Stomach (tissue), 9 donors: ENCODE results near the gene ATAD1. TPM values are rescaled to one million over a fixed set of nuclear protein-coding genes. Genes with fewer than 3 reads are reported as not detected.
"Not testable (repeated sequence)": the region's sequence is repeated elsewhere in the genome, so short reads cannot be mapped to it uniquely, and the experiment has no call there.

Source experiments
- DNase-seq, 2 donors: peaks; one replicate each; pipeline versions ENCODE4 v3.0.0 to v3.0.0-alpha.2; 2013 to 2019
- H3K27ac ChIP-seq, 5 donors: fragments of 200-600 bp in 4 of 5; sonication (generic) in 4 of 5; one replicate each; pipeline ENCODE4 v1.5.1; 2013 to 2019; ENCODE audit warnings: mild to moderate bottlenecking in 1 of 5, moderate library complexity in 1 of 5
- H3K27me3 ChIP-seq, 3 donors: fragments of 200-600 bp; sonication (generic); one replicate each; pipeline ENCODE4 v1.5.1; 2017 to 2019; ENCODE audit warnings: mixed run types in 1 of 3
- H3K36me3 ChIP-seq, 4 donors: fragments of 200-600 bp; sonication (generic); 1 replicate in 3 of 4; 2 replicates in 1 of 4; pipeline ENCODE4 v1.5.1; 2016 to 2019
- H3K4me1 ChIP-seq, 4 donors: fragments of 200-600 bp; sonication (generic); one replicate each; pipeline ENCODE4 v1.5.1; 2016 to 2019
- H3K4me3 ChIP-seq, 4 donors: fragments of 200-600 bp; sonication (generic) in 3 of 4; one replicate each; pipeline ENCODE4 v1.5.1; 2016 to 2019; ENCODE audit warnings: mild to moderate bottlenecking in 1 of 4
- H3K9me3 ChIP-seq, 4 donors: fragments of 200-600 bp; sonication (generic); one replicate each; pipeline ENCODE4 v1.5.1; 2016 to 2019
- CTCF ChIP-seq, 7 experiments: fragments of 450-650 bp in 4 of 7; fragments of 200-600 bp in 3 of 7; sonication (generic) in 3 of 7; IDR thresholded peaks; one replicate each; pipeline ENCODE4 v1.5.1; 2016 to 2019; ENCODE audit warnings: antibody characterized with exemption in 7 of 7, control low read depth in 2 of 7, mild to moderate bottlenecking in 1 of 7
- EP300 ChIP-seq: sonication (generic); formaldehyde crosslinking; IDR thresholded peaks from one replicate; pipeline ENCODE4 v1.6.1; 2017; ENCODE audit warnings: antibody characterized with exemption
- POLR2A ChIP-seq, 4 donors: fragments of 450-650 bp; IDR thresholded peaks; one replicate each; pipeline ENCODE4 v1.6.1; 2016; ENCODE audit warnings: antibody characterized with exemption in 4 of 4, control low read depth in 2 of 4, mild to moderate bottlenecking in 1 of 4, moderate library complexity in 1 of 4
- POLR2AphosphoS5 ChIP-seq, 3 donors: sonication (generic); formaldehyde crosslinking; IDR thresholded peaks; one replicate each; pipeline ENCODE4 v1.6.1; 2016; ENCODE audit warnings: antibody characterized with exemption in 3 of 3
- WGBS, 5 donors: extraction: QIAGEN DNeasy Blood & Tissue Kit in 3 of 5; methylation state at CpG; one replicate each; pipeline versions ENCODE4 v1.1.5 to v1.1.7; 2013 to 2018; 5-methylcytosine and 5-hydroxymethylcytosine counted together
- intact Hi-C: fragments of 100-400 bp; cut with DNase I; formaldehyde crosslinking; loops from one replicate; pipeline ENCODE4 v1.15.1; 2023; ENCODE audit warnings: low total_unique reads
- polyA plus RNA-seq, 3 donors: library from polyadenylated mRNA; stranded (reverse); fragments of 200-250 nt; gene quantifications; one replicate each; pipeline ENCODE4 v1.2.3, GENCODE V29; 2013
- total RNA-seq, 5 donors: library from RNA; depleted of rRNA; stranded (reverse); fragments of >200 nt; gene quantifications; one replicate each; pipeline versions ENCODE4 v1.1.0 to v1.2.3, GENCODE V29; 2014 to 2016
- donor health status: healthy with polysubstance abuse.
- donor health status: Bipolar disorder and iron deficiency.
- donor health status: healthy.

Gene ATAD1
- total and polyA plus RNA-seq, 8 donors = 7.0 to 61.7 (median 13.8) TPM

DNA sequence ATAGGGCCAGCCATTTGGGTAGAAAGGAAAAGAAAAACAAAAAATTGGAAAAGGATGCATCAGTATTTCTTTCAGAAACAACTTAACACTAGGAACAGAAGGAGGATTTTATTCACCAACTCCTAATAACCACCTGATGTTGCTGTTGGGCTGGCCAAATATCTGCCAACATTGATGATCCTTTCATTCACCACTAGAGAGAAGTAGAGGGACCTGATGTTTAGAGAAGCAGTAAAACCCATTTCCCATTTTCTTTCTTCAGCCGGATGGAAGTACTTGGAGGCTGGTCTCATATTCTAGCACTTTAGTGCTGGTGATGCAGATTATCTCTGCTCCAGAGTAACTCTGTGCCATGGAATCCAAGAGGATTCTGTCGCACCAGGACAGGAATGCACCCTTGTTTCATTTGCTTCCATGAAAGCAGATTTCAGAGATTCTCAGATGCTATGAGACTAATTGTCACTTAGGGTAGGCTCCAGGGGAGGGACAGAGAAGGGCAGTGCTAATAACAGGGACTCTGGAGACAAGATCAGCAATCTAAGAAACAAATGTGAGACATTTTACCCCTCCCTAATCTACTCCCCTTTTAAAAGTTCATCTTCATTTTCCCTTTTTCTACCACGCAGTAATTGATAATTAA, 42.2 kb upstream of the ATAD1 start:
- Histone ChIP-seq H3K9me3 (no peaks in the 10 kb centered on the region), H3K4me1 (peaks cover 7 to 19% (median 16%) of the 10 kb centered on the region in 4 donors), H3K27ac (peak overlapping the region in 3 of 5 donors; percentile 97 to 99 (median 98)), H3K27me3 (no peaks in the 10 kb centered on the region), H3K4me3 (no peak overlapping the region), H3K36me3 (no peaks in the 10 kb centered on the region)
- intact Hi-C loops = loop anchor here (10.0 kb wide), 1 partner anchor 255 kb away; no protein-coding TSS in a partner anchor
- TF ChIP-seq POLR2A (IDR thresholded peaks at IDR 0.05) = no peak
- peak in 2 of 7 experiments; percentile 28 to 41 for TF ChIP-seq CTCF (IDR thresholded peaks at IDR 0.05)
- WGBS, 5 donors = 39 to 60% (median 52%) methylated on average over 3 of the region's 3 CpGs
- peak in 1 of 2 donors; percentile 76 for DNase-seq

DNA sequence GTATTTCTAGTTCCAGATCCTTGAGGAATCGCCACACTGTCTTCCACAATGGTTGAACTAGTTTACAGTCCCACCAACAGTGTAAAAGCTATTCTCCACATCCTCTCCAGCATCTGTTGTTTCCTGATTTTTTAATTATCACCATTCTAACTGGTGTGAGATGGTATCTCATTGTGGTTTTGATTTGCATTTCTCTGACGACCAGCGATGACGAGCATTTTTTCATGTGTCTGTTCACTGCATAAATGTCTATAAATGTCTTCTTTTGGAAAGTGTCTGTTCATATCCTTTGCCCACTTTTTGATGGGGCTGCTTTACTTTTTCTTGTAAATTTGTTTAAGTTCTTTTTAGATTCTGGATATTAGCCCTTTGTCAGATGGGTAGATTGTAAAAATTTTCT, 37.6 kb upstream of the ATAD1 start:
- intact Hi-C loops, H3K27ac ChIP-seq, H3K9me3 ChIP-seq, DNase-seq, H3K4me3 ChIP-seq, H3K36me3 ChIP-seq, H3K27me3 ChIP-seq: not testable (repeated sequence)
- WGBS, 5 donors = 86 to 91% (median 87%) methylated on average over 4 of the region's 4 CpGs
- H3K4me1 ChIP-seq = peaks cover 1 to 15% (median 10%) of the 10 kb centered on the region in 4 donors

DNA sequence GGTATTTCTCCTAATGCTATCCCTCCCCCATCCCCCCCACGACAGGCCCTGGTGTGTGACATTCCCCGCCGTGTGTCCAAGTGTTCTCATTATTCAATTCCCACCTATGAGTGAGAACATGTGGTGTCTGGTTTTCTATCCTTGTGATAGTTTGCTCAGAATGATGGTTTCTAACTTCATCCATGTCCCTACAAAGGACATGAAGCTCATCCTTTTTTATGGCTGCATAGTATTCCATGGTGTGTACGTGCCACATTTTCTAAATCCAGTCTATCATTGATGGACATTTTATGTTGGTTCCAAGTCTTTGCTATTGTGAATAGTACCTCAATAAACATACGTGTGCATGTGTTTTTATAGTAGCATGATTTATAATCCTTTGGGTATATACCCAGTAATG, 37.2 kb upstream of the ATAD1 start:
- peaks cover 0 to 15% (median 7%) of the 10 kb centered on the region in 4 donors for H3K4me1 ChIP-seq
- H3K4me3 ChIP-seq, DNase-seq, H3K9me3 ChIP-seq, H3K36me3 ChIP-seq, H3K27ac ChIP-seq, intact Hi-C loops, H3K27me3 ChIP-seq: not testable (repeated sequence)
- WGBS, 5 donors = 92 to 97% (median 95%) methylated on average over 5 of the region's 5 CpGs

- H3K4me1 ChIP-seq = peaks cover 0 to 11% (median 4%) of the 10 kb centered on the region in 4 donors
- no peak for TF ChIP-seq POLR2AphosphoS5 (IDR thresholded peaks at IDR 0.05)
- TF ChIP-seq CTCF (IDR thresholded peaks at IDR 0.05) = no peak
- no peak for TF ChIP-seq POLR2A (IDR thresholded peaks at IDR 0.05)
- no peak for TF ChIP-seq EP300
- no peaks in the 10 kb centered on the region for H3K36me3 ChIP-seq
- H3K9me3 ChIP-seq = no peaks in the 10 kb centered on the region
- WGBS, 5 donors = 79 to 100% (median 93%) methylated on average over 1 of the region's 1 CpG
- intact Hi-C loops = no loop called here
- H3K27ac ChIP-seq = no peak overlapping the region
- H3K4me3 ChIP-seq = no peak overlapping the region
- DNase-seq = no peak
- H3K27me3 ChIP-seq = no peaks in the 10 kb centered on the region
These were observed 34.1 kb upstream of the ATAD1 start for GRCh38 chr10:87852089-87852488.

DNA sequence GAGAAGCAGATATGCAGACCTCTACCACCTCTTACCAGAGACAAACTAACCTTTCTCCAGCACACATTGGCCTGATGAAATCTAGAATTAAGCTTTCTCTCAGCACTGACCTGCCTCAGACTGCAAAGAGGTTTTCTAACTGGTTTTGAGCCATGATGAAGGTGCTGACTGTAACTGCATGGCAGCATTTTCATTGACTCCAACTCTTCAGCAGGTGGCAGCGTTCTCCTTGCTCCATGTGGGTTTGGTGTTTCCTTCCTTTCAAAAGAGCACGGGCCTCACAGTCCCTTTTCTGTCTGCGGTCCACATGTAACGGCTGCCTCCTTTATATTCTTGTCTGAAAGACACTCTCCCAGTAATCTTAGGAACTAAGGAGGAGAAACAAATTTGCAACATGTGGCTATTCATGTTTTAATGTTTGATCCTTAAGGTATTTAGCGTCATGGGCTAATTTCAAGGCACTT, 32.7 kb upstream of the ATAD1 start:
- TF ChIP-seq POLR2A (IDR thresholded peaks at IDR 0.05) = no peak
- peak in 5 of 7 experiments; percentile 28 to 72 (median 66) for TF ChIP-seq CTCF (IDR thresholded peaks at IDR 0.05)
- TF ChIP-seq POLR2AphosphoS5 (IDR thresholded peaks at IDR 0.05) = peak in 1 of 3 donors; percentile 63
- H3K4me1 ChIP-seq = peaks cover 0 to 11% (median 4%) of the 10 kb centered on the region in 4 donors
- H3K4me3 ChIP-seq = no peak overlapping the region
- H3K36me3 ChIP-seq = no peaks in the 10 kb centered on the region
- 8 to 18% (median 14%) methylated on average over 5 of the region's 5 CpGs for WGBS, 5 donors
- peak; percentile 68 to 88 for DNase-seq
- intact Hi-C loops = no loop called here
- H3K27ac ChIP-seq = no peak overlapping the region
- no peaks in the 10 kb centered on the region for H3K9me3 ChIP-seq
- H3K27me3 ChIP-seq = no peaks in the 10 kb centered on the region
